AG08396 (cell line): ENCODE data around the gene MPPED1.

Experiments used
- DNase-seq: peaks from one replicate; pipeline ENCODE4 v3.0.0; 2012; ENCODE audit warnings: low spot score, mixed read lengths

MPPED1 gene

GRCh38 chr22:43393132-43393843, 18.5 kb upstream of the MPPED1 start:
- no peak for DNase-seq

GRCh38 chr22:43393844-43394474, 17.9 kb upstream of the MPPED1 start:
- no peak for DNase-seq

- DNase-seq: no peak
Observed at GRCh38 chr22:43395086-43395695, 16.6 kb upstream of the MPPED1 start.

- no peak for DNase-seq
Observed at GRCh38 chr22:43396321-43396933, 15.4 kb upstream of the MPPED1 start.

GRCh38 chr22:43396934-43397457, 14.8 kb upstream of the MPPED1 start:
- no peak for DNase-seq

- DNase-seq: no peak
Observed at GRCh38 chr22:43397766-43398165, 14.0 kb upstream of the MPPED1 start.

- DNase-seq: no peak
Observed at GRCh38 chr22:43398246-43398645, 13.6 kb upstream of the MPPED1 start.

- DNase-seq: no peak
Observed at GRCh38 chr22:43398910-43399309, 12.9 kb upstream of the MPPED1 start.

- DNase-seq: peak; percentile 43
Observed at GRCh38 chr22:43399338-43399979, 12.4 kb upstream of the MPPED1 start.

- no peak for DNase-seq
Observed at GRCh38 chr22:43399980-43400358, 11.8 kb upstream of the MPPED1 start.

- no peak for DNase-seq
Observed at GRCh38 chr22:43400449-43400848, 11.4 kb upstream of the MPPED1 start.

GRCh38 chr22:43401233-43401632, 10.6 kb upstream of the MPPED1 start:
- DNase-seq: no peak

- no peak for DNase-seq
Observed at GRCh38 chr22:43401661-43402060, 10.2 kb upstream of the MPPED1 start.

GRCh38 chr22:43402128-43402527, 9.7 kb upstream of the MPPED1 start:
- no peak for DNase-seq

- no peak for DNase-seq
Observed at GRCh38 chr22:43404673-43405385, 7.0 kb upstream of the MPPED1 start.

- no peak for DNase-seq
Observed at GRCh38 chr22:43406186-43406790, 5.5 kb upstream of the MPPED1 start.

- DNase-seq: no peak
Observed at GRCh38 chr22:43407591-43407990, 4.2 kb upstream of the MPPED1 start.

GRCh38 chr22:43408009-43408408, 3.8 kb upstream of the MPPED1 start:
- no peak for DNase-seq

GRCh38 chr22:43409046-43409445, 2.8 kb upstream of the MPPED1 start:
- DNase-seq: no peak

GRCh38 chr22:43409800-43410199, 2.0 kb upstream of the MPPED1 start:
- no peak for DNase-seq
